GM19372 (cell line): ENCODE measurements around the gene LAMC2.
"Not testable (repeated sequence)": the region's sequence is repeated elsewhere in the genome, so short reads cannot be mapped to it uniquely, and the experiment has no call there.

Experiments
- ATAC-seq: cut with Tn5 transposase; IDR thresholded peaks from one replicate; pipeline ENCODE4 v1.9.1; 2021; ENCODE audit warnings: mild to moderate bottlenecking, low read depth, moderate library complexity; ENCODE audit not compliant: unreplicated experiment

LAMC2 gene

DNA sequence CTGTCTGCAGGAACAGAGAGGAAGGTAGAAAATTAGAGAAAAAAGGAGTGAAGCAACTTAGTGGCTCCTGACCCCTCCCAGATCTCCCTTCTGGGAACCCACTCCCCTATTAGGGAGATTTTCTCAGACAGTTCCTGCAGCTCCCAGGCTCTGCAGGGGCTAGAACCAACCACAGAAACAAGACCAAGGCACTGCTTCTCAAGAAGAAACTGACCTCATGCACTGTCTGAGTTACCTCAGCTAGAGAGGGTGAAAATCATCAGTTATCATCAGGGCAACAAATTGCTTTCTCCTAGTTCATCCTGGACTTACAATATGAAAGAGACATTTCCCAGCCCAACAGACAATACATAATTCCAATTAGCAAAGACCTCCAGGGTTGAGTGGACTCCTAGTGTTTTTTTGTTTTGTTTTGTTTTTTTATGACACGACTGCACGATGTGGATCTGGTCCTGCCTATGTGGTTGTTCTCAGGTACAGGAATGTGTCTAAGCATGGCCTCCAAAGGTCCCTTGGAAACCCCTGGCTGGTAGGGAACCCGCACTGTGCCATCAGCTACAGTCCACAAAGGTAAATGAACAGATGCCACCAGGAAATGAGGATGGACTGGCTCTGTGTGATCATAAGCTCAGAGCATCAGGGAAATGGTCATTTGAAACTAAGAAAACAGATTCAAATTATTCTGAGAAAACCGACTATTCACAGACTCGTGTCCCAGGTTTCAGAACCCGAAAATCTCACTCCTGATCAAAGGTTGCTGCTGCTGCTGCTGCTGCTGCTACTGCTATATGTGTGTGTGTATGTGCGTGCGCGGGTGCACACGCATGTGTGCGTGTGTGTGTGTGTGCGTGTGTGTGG is 65.3 kb downstream of the LAMC2 start:
- ATAC-seq: no peak

DNA sequence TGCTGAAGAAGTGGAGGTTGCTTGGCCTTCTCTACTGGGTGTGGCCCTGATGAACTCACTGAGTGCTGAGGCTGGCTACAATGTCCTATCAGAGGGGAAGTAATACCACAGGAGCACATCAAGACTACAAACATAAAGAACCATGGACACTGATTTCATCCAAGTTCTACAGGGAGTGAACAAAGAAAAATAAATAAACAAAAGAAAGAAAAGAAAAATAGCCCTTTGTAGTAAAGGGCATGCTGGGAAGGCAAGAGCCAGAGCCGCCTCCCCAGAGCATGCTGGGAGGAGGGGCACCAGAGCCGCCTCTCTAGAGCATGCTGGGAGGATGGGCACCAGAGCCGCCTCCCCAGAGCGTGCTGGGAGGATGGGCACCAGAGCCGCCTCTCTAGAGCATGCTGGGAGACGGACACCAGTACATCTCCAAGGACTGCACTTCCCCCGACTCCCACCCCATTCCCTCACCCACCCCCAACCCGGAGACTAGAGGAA is 65.9 kb downstream of the LAMC2 start:
- no peak for ATAC-seq

GRCh38 chr1:183255073-183255472 is 69.0 kb downstream of the LAMC2 start:
- no peak for ATAC-seq

DNA sequence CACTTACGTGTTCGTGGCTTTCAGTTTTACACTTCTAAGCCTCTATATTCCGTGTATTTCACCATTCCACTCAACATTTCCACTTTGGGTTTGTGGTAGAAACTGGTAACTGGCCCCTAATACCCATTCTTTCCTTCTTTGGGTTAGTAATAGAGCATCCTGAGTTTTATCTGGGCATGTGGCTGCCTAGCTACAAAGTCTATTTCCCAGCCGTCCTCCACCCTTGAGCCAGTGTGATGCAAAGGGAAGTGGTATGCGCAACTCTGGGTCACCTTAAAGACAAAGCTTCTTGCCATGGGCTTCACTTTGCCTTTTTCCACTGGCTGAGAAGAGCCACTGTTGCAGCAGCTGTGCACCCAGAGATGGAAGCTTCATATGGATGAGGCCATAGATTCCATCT is 73.9 kb downstream of the LAMC2 start:
- ATAC-seq: no peak

GRCh38 chr1:183262628-183263200 is 76.7 kb downstream of the LAMC2 start:
- ATAC-seq: no peak

GRCh38 chr1:183263886-183264602 is 78.0 kb downstream of the LAMC2 start:
- no peak for ATAC-seq

- no peak for ATAC-seq
Measured at GRCh38 chr1:183267646-183268431, 81.8 kb downstream of the LAMC2 start.

GRCh38 chr1:183270541-183271141 is 84.6 kb downstream of the LAMC2 start:
- ATAC-seq: no peak

DNA sequence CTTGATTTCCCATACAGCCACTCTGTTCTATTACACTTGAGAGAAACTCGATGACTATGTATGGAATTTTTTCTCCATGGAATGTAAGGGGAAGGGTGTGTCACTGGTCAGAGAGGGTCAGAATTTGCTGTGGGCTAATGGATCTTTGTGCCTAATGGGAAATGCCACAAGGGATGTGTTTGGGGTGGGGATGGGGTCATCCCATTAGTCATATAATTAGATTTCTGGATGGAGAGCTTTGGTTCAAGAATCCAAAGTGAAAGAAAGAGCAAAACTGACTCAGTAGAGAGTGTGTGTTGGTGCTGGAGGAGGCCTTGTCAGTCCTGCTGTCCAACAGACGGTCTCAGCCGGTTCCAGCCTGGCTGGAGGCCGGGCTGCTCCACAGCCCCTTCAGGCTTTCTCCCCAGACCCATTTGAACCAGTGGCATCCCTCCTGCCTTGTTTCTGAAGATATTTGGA is 86.4 kb downstream of the LAMC2 start:
- ATAC-seq: no peak

- ATAC-seq: no peak
Measured at GRCh38 chr1:183273300-183273699, 87.2 kb downstream of the LAMC2 start.

GRCh38 chr1:183273984-183274383 is 87.9 kb downstream of the LAMC2 start:
- ATAC-seq: not testable (repeated sequence)

GRCh38 chr1:183274836-183275235 is 88.8 kb downstream of the LAMC2 start:
- ATAC-seq: no peak

- ATAC-seq: no peak
Measured at GRCh38 chr1:183275322-183275721, 89.3 kb downstream of the LAMC2 start.

DNA sequence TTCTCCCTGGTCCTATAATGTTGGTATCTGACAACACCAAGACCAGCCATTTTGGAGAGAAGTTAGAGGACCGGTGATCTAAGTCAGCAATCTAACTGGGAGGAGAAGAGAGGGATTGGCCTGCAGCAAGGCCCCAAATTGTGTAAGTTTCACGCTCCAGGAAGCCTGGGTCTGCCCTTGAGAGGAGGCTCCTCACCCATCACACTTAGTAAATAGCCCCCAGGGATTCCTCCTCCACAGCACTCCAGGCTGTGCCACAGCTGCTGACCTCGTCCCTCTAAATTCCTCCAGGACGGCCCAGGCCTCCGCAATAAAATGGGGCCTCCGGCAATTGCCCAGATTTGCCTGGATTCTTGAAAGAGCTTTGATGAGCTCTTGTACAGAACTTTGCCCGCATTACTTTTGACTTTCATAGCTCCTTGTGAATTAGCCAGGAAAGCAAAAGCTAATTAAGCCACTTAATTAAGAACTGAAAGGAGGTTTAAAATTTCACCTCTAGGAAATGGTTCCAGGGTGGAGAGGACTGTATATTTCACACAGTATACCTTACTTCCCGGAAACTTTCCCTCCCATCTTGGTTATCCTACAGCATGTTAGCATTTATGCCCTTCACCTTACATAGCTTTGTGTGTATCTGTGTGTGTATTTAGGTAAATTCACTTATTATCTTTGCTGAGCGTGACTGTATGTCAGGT is 90.5 kb downstream of the LAMC2 start:
- ATAC-seq: no peak

- no peak for ATAC-seq
Measured at GRCh38 chr1:183277821-183278738, 92.0 kb downstream of the LAMC2 start.

DNA sequence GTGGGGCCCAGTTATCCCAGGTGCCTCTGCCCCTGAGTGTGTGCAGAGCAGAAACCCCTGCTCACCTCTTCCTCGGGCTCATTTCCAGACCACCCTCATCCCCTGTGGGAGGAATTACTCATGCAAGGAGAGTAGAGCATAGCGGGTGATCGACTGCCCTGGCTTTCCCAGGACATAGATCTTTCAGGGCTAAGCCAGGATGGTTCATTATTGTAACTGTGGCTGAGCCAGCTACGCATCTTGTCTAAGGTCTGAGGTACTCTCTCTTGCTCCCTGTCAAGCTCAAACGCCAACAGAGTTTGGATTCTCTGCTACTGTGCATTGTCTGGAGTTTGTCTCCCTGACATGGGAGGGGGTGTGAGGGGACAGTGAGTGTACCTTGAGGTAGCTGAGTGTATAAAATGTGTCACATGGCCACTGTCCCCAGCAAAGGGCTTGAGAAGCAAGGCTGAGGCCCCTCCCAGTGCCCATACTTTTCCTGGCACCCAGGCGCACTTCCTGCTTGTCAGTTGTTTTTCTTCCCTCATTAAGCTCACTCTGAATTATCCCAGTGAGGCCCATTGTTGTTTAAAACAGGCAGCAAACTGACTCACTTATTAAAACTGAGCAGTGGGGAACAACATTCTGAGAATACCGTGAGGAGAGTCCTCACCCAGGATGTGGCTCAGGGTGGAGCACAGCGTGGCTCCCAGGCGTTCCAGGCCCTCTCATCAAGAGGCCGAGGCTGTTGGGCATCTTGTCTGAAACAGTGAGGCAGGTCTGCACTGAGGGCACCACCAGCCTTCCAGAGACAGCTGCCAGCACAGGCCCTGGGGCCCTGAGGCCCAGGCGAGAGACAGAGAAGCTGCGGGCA is 92.9 kb downstream of the LAMC2 start:
- ATAC-seq: no peak

DNA sequence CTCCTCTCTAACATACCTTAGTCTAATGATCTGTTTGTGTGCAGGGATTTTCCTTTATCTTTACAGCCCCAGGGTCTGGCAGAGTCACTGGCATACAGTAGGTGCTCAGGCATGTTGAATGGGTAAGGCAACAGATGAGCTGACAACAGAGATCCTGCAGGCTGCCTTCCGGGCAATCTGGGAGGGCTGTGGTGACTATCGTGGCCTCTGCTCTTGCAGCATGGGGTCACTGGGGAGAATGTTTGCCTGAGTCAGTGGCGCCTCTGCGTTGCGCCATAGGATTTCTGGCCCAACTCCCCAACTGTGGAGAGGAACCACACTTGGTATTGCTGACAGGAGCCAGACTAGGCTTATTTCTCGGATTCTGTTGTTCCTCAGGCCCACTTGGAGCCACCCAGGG is 93.8 kb downstream of the LAMC2 start:
- no peak for ATAC-seq

DNA sequence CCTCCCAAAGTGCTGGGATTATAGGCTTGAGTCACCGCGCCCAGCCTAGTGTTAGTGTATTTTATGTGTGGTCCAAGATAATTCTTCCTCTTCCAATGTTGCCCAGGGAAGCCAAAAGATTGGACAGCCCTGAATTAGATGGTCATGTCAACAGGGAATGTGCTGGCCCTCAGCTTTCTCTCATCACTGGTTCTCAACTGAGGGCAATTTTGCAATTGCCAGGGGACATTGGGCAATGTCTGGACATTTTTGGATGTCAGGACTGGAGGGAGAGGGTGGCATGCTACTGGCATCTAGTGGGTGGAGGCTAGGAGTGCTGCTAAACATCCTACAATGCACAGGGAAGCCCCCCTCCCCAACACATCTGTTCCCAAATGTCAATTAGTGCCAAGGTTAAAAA is 95.0 kb downstream of the LAMC2 start:
- no peak for ATAC-seq
